Left lung (tissue), 10 donors: ENCODE results near the gene EVL. TPM values are rescaled to one million over a fixed set of nuclear protein-coding genes. Genes with fewer than 3 reads are reported as not detected.
"Not testable (repeated sequence)": the region's sequence is repeated elsewhere in the genome, so short reads cannot be mapped to it uniquely, and the experiment has no call there.

ENCODE experiments used
- ATAC-seq: fragments of 200-7000 bp; cut with Tn5 transposase; one replicate; pipeline ENCODE4 v1.9.1; 2020; ENCODE audit warnings: moderate library complexity
- DNase-seq, 4 donors: peaks; one replicate each; pipeline ENCODE4 v3.0.0-alpha.2; 2013 to 2020
- H3K27ac ChIP-seq, 2 donors: fragments of 200-600 bp; sonication (generic) in 1 of 2; one replicate each; pipeline versions ENCODE4 v1.5.0 to v1.8.0; 2020 to 2021
- H3K27me3 ChIP-seq, 2 donors: fragments of 200-600 bp; sonication (generic) in 1 of 2; one replicate each; pipeline versions ENCODE4 v1.5.0 to v1.8.0; 2020 to 2021
- H3K36me3 ChIP-seq, 2 donors: fragments of 200-600 bp; sonication (generic) in 1 of 2; one replicate each; pipeline versions ENCODE4 v1.5.0 to v1.8.0; 2020 to 2021
- H3K4me1 ChIP-seq, 2 donors: fragments of 200-600 bp; one replicate each; pipeline ENCODE4 v1.8.0; 2021
- H3K4me3 ChIP-seq, 2 donors: fragments of 200-600 bp; sonication (generic) in 1 of 2; one replicate each; pipeline versions ENCODE4 v1.5.0 to v1.8.0; 2020 to 2021; ENCODE audit warnings: mild to moderate bottlenecking in 1 of 2
- H3K9me3 ChIP-seq, 2 donors: fragments of 200-600 bp; sonication (generic) in 1 of 2; one replicate each; pipeline versions ENCODE4 v1.5.0 to v1.8.0; 2020 to 2021
- intact Hi-C, 2 donors: fragments of 100-400 bp; cut with DNase I; formaldehyde crosslinking; loops; one replicate each; pipeline versions ENCODE4 v1.11.2 to v1.14.2; 2022
- polyA plus RNA-seq, 6 donors: library from polyadenylated mRNA; unstranded; fragments of 120-200 nt; gene quantifications; one replicate each; pipeline ENCODE4 v1.2.1, GENCODE V29; 2013; ENCODE audit not compliant: insufficient read length in 6 of 6
- total RNA-seq, 2 donors: library from RNA; stranded (reverse); fragmentation: NEBNext Ultra II Directional; extraction: Animal tissue kit (Norgen Biotek cat#: 25700); gene quantifications; one replicate each; pipeline ENCODE4 v1.2.1, GENCODE V29; 2021
- TF ChIP-seq, protein P1 (sequence below), 2 donors: fragments of 200-600 bp; sonication (generic) in 1 of 2; IDR thresholded peaks; one replicate each; pipeline versions ENCODE4 v1.5.0 to v1.8.0; 2021; ENCODE audit warnings: antibody characterized with exemption in 2 of 2
- donor health status: DM: no; HTN: yes; CAD: no.
- donor health status: DM: no; HTN: no; CAD: no.

Gene EVL
- total and polyA plus RNA-seq, 8 donors, result 60.2 to 264 (median 197) TPM

DNA sequence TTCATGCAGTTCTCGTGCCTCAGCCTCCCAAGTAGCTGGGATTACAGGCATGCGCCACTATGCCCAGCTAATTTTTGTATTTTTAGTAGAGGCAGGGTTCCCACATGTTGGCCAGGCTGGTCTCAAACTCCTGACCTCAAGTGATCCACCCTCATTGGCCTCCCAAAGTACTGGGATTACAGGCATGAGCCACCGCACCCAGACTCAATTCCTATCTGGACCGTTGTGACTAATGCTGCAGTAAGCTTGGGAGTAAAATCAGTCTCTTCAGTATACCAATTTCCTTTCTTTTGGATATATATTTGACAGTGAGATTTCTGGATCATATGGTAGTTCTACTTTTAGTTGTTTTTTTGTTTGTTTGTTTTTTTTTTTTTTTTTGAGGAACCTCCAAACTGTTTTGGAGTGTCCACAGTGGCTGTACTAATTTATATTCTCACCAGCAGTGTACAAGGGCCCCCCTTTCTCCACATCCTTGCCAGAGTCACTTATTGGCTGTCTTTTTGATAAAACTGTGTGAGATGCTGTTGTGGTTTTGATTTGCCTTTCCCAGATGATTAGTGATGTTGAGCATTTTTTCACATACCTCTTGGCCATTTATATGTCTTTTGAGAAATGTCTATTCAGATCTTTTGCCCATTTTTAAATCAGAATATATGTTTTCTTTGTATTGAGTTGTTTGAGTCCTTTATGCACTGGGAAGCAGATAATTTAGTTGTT, 37.3 kb upstream of the EVL start:
- no peak overlapping the region for H3K27ac ChIP-seq
- DNase-seq (no peak), ATAC-seq (no peak)
- no peak overlapping the region for H3K4me3 ChIP-seq
- intact Hi-C loops, result no loop called here
- TF ChIP-seq, protein P1, sequence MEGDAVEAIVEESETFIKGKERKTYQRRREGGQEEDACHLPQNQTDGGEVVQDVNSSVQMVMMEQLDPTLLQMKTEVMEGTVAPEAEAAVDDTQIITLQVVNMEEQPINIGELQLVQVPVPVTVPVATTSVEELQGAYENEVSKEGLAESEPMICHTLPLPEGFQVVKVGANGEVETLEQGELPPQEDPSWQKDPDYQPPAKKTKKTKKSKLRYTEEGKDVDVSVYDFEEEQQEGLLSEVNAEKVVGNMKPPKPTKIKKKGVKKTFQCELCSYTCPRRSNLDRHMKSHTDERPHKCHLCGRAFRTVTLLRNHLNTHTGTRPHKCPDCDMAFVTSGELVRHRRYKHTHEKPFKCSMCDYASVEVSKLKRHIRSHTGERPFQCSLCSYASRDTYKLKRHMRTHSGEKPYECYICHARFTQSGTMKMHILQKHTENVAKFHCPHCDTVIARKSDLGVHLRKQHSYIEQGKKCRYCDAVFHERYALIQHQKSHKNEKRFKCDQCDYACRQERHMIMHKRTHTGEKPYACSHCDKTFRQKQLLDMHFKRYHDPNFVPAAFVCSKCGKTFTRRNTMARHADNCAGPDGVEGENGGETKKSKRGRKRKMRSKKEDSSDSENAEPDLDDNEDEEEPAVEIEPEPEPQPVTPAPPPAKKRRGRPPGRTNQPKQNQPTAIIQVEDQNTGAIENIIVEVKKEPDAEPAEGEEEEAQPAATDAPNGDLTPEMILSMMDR (IDR thresholded peaks at IDR 0.05), result no peak
- H3K27me3 ChIP-seq, result no peaks in the 10 kb centered on the region
- H3K36me3 ChIP-seq, result no peaks in the 10 kb centered on the region
- H3K9me3 ChIP-seq, result no peaks in the 10 kb centered on the region
- H3K4me1 ChIP-seq, result peaks cover 2 to 33% of the 10 kb centered on the region in 2 donors

DNA sequence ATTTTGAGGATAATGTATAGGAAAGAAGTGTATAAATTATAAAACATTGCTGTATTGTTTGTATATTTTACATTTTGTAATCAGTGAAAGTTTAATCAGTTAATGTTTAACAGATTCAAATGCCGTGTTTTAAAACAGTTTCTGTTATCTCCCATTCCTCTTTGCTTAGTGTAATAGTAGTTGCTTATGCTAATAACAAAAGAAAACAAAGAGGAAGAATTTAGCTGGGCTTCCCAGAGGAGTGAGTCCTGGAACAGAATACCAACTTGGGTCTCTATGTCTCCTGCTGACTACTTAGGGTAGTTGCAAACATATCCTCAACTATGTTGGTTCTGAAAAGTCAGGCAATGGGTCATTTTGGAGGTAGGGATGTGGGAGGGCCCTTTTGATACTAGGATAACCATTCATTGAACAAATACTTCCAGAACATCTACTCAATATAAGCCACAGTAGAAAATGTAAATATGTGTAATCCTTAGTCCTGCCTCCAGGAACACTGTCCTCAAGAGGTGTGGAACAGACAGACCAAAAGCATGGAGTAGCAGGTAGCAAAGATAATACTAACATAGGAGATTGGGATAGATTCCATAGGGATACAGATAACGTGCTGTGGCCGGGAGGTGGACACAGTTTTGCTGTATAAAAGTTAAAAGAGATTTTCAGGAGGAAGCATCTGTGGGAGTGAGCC, 36.1 kb upstream of the EVL start:
- Histone ChIP-seq H3K4me3 (no peak overlapping the region), H3K36me3 (no peaks in the 10 kb centered on the region), H3K4me1 (peaks cover 2 to 35% of the 10 kb centered on the region in 2 donors), H3K27me3 (no peaks in the 10 kb centered on the region), H3K9me3 (no peaks in the 10 kb centered on the region), H3K27ac (no peak overlapping the region)
- intact Hi-C loops, result no loop called here
- DNase-seq (no peak), ATAC-seq (no peak)
- TF ChIP-seq, protein P1 (IDR thresholded peaks at IDR 0.05), result no peak

DNA sequence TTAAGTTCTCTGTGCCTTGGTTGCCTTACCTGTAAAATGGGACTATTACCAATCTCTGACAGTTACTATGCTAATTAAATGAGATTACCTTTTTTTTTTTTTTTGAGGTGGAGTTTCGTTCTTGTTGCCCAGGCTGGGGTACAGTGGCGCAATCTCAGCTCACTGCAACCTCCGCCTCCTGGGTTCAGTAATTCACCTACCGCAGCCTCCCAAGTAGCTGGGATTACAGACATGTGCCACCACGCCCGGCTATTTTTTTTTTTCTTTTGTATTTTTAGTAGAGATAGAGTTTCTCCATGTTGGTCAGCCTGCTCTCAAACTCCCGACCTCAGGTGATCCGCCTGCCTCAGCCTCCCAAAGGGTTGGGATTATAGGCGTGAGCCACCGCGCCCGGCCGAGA, 35.2 kb upstream of the EVL start:
- H3K4me3 ChIP-seq, H3K36me3 ChIP-seq, ATAC-seq, H3K9me3 ChIP-seq, H3K27me3 ChIP-seq, intact Hi-C loops, DNase-seq: not testable (repeated sequence)
- peak overlapping the region in 1 of 2 donors; percentile 77 for H3K27ac ChIP-seq
- H3K4me1 ChIP-seq, result peaks cover 2 to 35% of the 10 kb centered on the region in 2 donors

DNA sequence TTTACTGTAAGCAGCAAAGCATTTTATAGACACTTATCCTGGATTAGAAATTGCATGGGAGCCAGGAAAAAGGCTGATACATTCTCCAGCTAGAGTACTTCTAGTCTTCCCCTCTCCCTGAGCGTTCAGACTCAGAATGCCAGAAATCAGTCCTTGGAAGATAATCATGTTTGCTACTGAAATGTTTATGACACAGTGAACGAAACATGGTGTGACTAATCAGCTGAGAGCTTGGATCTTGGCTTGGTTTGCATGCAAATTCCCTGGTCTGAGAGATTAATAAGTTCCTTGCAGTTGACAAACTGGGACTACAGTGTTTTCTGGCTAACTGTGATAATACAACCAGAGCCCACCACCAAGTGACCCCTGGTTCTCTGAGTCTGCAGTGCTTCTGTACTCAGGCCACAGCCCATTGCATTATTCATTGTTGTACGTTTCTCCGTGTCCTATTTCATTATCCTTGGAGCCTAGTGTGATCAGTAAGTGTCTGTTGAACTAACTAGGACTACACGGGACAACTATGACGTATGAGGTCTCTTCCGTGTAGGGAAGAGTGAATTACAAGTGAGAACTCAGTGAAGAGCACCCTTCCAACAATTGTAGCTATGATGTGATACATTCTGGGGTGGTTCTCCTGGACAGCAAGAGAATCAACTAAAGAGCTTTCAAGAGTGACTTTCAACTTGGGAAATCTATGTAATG, 34.6 kb upstream of the EVL start:
- peak; percentile 28 for ATAC-seq

DNA sequence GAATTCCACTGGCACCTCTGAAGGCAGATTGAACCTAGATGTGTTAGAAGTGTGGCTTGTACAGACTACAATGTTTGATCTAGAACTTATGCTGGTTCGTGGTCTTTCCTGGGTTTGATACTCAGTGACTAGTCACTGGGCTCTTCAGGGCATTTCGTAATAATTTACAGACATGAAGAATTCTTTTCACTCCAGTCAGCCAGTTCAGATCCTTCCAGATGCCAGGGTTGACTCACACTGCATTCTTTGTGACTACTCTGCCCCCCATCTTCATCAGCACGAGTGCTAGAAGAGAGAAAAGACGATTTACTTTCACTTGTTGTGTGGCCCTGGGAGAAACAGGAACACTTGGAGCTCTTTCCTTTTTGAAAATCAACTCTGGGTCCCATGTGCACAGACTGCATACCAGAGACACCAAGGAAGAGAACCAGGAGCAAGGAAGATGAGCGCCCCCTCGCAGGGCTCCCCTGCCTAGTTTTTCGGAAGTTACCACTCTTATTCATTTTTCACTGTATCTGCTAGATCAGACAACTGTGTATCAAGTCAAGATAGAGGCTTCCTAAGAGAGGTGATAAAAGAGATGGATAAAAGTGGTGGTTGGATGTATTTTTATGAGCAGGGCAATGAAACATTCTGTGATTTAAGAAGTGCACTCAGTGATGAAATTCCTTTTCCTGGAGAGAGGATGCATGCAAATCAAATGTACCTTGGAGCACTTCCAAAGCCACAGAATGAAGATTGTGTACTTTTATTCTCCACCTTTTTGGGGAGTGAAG, 33.5 kb upstream of the EVL start:
- Histone ChIP-seq H3K4me3 (no peak overlapping the region), H3K27me3 (no peaks in the 10 kb centered on the region), H3K9me3 (no peaks in the 10 kb centered on the region), H3K36me3 (no peaks in the 10 kb centered on the region), H3K27ac (peak overlapping the region; percentile 67 to 77), H3K4me1 (peaks cover 0 to 35% of the 10 kb centered on the region in 2 donors)
- TF ChIP-seq, protein P1 (IDR thresholded peaks at IDR 0.05), result no peak
- DNase-seq (peak in 1 of 4 donors; percentile 39), ATAC-seq (peak; percentile 81)
- intact Hi-C loops, result no loop called here

More for the DNA sequence above, 34.6 kb upstream of the EVL start:
- no peaks in the 10 kb centered on the region for H3K9me3 ChIP-seq
- H3K27me3 ChIP-seq, result no peaks in the 10 kb centered on the region
- TF ChIP-seq, protein P1 (IDR thresholded peaks at IDR 0.05), result no peak
- intact Hi-C loops, result no loop called here
- H3K27ac ChIP-seq, result peak overlapping the region; percentile 67 to 77
- H3K4me3 ChIP-seq, result no peak overlapping the region
- DNase-seq, result peak in 2 of 4 donors; percentile 65 to 70
- H3K4me1 ChIP-seq, result peaks cover 1 to 35% of the 10 kb centered on the region in 2 donors
- H3K36me3 ChIP-seq, result no peaks in the 10 kb centered on the region
